ENCODE data around the gene APOL3. TPM values are rescaled to one million over a fixed set of nuclear protein-coding genes. Genes with fewer than 3 reads are reported as not detected.
"Not testable (repeated sequence)": the region's sequence is repeated elsewhere in the genome, so short reads cannot be mapped to it uniquely, and the experiment has no call there.

The APOL3 gene
- total RNA-seq, 1 donor from 2014 or later = 2.1 TPM

- H3K4me3 ChIP-seq (ENCODE audit: low read depth, low read length) = peak overlapping the region; percentile 44
- no peak for TF ChIP-seq CTCF (conservative IDR thresholded peaks at IDR 0.05; ENCODE audit: low read depth, low read length)
- peak; percentile 26 for DNase-seq (ENCODE audit: low read depth)
Observed at GRCh38 chr22:36156515-36157419, 3.8 kb downstream of the APOL3 start.

GRCh38 chr22:36156119-36156514 lies 4.4 kb downstream of the APOL3 start:
- no peak for DNase-seq (ENCODE audit: low read depth)
- TF ChIP-seq CTCF (conservative IDR thresholded peaks at IDR 0.05; ENCODE audit: low read depth, low read length) = no peak
- H3K4me3 ChIP-seq (ENCODE audit: low read depth, low read length) = peak overlapping the region; percentile 44

- DNase-seq (ENCODE audit: low read depth) = no peak
- TF ChIP-seq CTCF (conservative IDR thresholded peaks at IDR 0.05; ENCODE audit: low read depth, low read length) = no peak
- H3K4me3 ChIP-seq (ENCODE audit: low read depth, low read length) = no peak overlapping the region
Observed at GRCh38 chr22:36155702-36156101, 4.9 kb downstream of the APOL3 start.

GRCh38 chr22:36154423-36154945 lies 6.1 kb downstream of the APOL3 start:
- no peak for TF ChIP-seq CTCF (conservative IDR thresholded peaks at IDR 0.05; ENCODE audit: low read depth, low read length)
- DNase-seq (ENCODE audit: low read depth) = no peak
- H3K4me3 ChIP-seq (ENCODE audit: low read depth, low read length) = no peak overlapping the region

- no peak for DNase-seq (ENCODE audit: low read depth)
- H3K4me3 ChIP-seq (ENCODE audit: low read depth, low read length) = no peak overlapping the region
- TF ChIP-seq CTCF (conservative IDR thresholded peaks at IDR 0.05; ENCODE audit: low read depth, low read length) = no peak
Observed at GRCh38 chr22:36153501-36154422, 6.8 kb downstream of the APOL3 start.

- not testable (repeated sequence) for H3K4me3 ChIP-seq (ENCODE audit: low read depth, low read length); DNase-seq (ENCODE audit: low read depth)
Observed at GRCh38 chr22:36152821-36153220, 7.7 kb downstream of the APOL3 start.

- no peak for DNase-seq (ENCODE audit: low read depth)
- H3K4me3 ChIP-seq (ENCODE audit: low read depth, low read length) = no peak overlapping the region
- no peak for TF ChIP-seq CTCF (conservative IDR thresholded peaks at IDR 0.05; ENCODE audit: low read depth, low read length)
Observed at GRCh38 chr22:36152088-36152487, 8.5 kb downstream of the APOL3 start.
